ENCODE results near the gene ZNF230.

Gene ZNF230

DNA sequence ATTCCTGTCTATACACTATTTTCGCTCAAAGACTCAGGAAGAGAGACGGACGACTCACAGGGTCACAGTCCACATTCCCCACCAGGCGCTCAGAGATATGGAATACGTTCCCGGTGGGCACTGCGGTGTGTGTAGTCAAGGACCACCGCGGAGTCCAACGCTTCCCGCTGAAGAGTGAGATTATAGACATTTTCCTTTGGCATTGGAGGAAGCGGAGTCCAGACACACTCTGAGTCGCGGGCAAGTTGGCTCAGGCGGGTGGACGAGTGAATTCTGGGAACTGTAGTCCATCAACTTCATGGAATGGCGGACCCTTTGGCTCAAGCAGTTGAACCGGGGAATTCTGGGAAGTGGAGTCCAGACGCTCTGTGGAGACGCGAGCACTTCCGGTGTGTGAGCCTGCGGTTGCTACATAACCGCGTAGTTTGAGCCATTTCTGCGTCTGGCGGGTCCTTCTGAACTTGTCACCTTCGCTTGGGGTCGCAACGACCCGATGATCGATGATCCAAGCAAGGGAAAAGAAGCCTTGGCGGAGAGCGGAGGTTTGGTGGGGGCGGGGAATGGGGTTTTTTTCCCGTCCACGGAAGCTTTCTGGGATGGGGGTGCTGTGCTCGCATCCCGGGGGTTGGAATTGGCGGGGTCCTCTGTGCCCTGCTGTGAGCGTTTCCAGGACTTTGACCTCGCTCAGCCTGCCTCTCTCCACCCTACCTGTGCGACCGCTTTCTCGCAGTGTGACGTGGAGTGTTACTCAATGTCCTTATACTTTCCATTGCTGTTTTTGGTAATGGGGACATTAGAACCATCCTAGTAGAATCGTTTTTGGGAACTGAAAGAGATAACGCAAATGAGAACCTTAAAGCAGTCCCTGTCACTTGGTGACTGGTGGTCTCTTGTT lies at the start of gene ZNF230:
Gene ZNF230, plus strand, starts transcription at position 392 of the 895 bp plus-strand sequence. CDS start 4,122 bp downstream, outside the sequence.
- DNase-seq (ENCODE audit: low read depth in 2 of 3, low spot score in 1 of 3): peak; percentile 67 to 75 (median 74)

DNA sequence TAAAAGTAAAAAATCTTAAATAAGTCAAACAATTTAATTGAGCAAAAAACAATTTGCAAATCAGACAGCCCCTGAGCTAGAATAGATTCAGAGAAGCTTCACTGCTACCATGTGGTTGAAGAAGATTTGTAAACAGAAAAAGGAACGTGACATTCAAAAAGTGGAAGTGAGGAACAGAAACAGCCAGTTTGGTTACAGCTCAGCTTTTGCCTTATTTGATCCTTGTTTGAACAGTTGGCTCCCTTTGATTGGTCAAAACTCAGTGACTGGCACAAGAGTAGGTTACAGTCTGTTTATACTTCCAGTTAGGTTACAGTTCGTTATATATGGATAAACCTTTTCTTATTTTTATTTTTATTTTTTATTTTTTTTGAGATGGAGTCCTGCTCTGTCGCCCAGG lies 45.9 kb upstream of the ZNF230 start:
- no peak for DNase-seq (ENCODE audit: low read depth in 2 of 3, low spot score in 1 of 3)

DNA sequence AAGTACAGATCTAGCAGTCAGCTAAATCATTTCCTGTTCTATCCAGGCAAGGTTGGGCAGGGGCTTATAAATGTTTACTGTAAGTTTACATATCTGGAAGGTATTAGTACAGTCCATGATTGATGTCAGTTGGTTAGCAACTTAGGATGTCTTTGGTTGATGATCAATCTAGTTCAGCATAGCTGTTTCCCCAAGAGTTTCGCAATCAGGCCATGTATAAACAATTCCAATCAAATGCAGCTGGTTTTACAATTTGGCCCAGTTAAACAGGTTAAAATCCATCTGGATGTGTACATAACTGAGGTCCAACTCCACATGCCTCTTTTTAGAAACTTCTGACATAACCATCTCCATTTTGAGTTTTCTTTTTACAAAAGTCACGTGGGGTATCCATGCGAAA lies 44.9 kb upstream of the ZNF230 start:
- no peak for DNase-seq (ENCODE audit: low read depth in 2 of 3, low spot score in 1 of 3)

GRCh38 chr19:43960411-43960810 lies 42.3 kb upstream of the ZNF230 start:
- no peak for DNase-seq (ENCODE audit: low read depth in 2 of 3, low spot score in 1 of 3)

DNA sequence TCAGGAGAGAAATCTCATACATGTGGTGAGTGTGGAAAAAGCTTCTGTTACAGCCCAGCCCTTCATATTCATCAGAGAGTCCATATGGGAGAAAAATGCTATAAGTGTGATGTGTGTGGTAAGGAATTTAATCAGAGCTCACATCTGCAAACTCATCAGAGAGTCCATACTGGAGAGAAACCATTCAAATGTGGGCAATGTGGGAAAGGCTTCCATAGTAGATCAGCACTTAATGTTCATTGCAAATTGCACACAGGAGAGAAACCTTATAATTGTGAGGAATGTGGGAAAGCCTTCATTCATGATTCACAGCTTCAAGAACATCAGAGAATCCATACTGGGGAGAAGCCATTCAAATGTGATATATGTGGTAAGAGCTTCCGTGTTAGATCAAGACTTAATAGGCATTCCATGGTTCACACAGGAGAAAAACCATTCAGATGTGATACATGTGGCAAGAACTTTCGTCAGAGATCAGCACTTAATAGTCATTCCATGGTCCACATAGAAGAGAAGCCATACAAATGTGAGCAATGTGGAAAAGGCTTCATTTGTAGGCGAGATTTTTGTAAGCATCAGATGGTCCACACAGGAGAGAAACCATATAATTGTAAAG lies 36.6 kb upstream of the ZNF230 start:
- DNase-seq (ENCODE audit: low read depth in 2 of 3, low spot score in 1 of 3): no peak

GRCh38 chr19:43976732-43977131 lies 26.0 kb upstream of the ZNF230 start:
- no peak for DNase-seq (ENCODE audit: low read depth in 2 of 3, low spot score in 1 of 3)

GRCh38 chr19:43983544-43983911 lies 19.2 kb upstream of the ZNF230 start:
- DNase-seq (ENCODE audit: low read depth in 2 of 3, low spot score in 1 of 3): no peak

DNA sequence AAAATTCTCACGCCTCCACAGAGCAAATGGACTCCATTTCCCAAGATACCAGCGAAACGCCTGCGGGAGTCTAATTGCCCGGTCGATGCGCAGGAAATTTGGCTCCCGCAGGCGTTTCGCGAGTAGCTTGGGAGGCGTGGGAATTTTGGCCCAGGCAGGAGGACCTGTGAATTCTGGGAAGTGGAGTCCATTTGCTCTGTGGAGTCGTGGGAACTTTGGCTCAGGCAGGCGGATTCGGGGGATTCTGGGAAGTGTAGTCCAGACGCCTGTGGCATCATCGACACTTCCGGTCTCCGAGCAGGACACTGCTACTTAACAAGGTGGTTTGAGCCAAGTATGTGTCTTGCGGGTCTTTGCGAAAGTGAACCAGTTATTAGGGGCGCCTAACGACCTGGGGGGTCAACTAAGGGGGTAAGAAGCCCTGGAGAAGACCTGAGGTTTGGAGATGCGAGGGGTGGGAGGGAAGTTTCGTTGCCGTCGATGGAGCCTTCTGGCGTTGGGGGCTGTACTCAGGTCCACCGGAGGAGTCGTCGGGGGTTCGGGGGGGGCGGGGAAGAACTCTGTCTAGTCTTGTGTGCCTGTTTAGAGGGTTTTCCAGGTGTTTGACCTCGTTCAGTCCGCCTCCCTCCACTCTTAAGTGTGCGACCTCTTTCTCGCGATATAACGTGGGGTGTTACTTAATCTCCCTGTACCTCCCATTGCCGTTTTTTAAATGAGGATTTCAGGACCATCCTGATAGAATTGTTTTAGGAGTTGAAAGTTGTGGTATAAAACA lies 18.7 kb upstream of the ZNF230 start, which contains the start of gene ZNF155:
Gene ZNF155, plus strand, starts transcription at position 277 of the 775 bp plus-strand sequence. CDS start 4,356 bp downstream, outside the sequence.
- peak; percentile 60 to 67 (median 62) for DNase-seq (ENCODE audit: low read depth in 2 of 3, low spot score in 1 of 3)

DNA sequence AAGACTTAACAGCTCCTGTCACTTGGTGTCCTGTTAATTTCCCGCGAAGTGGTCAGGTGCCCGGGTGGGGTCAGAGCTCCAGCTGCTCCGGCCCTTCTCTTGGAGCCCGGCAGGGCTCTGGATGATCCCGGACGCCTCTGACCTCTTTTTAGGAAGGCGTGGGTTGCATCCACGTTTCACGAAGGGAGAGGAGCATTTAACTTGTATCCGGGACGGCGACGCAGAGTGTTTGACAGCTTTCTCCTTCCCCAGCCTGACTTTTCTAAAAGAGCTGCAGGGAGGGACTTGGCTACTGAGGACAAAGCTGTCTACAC lies 18.1 kb upstream of the ZNF230 start:
- DNase-seq (ENCODE audit: low read depth in 2 of 3, low spot score in 1 of 3): no peak

DNA sequence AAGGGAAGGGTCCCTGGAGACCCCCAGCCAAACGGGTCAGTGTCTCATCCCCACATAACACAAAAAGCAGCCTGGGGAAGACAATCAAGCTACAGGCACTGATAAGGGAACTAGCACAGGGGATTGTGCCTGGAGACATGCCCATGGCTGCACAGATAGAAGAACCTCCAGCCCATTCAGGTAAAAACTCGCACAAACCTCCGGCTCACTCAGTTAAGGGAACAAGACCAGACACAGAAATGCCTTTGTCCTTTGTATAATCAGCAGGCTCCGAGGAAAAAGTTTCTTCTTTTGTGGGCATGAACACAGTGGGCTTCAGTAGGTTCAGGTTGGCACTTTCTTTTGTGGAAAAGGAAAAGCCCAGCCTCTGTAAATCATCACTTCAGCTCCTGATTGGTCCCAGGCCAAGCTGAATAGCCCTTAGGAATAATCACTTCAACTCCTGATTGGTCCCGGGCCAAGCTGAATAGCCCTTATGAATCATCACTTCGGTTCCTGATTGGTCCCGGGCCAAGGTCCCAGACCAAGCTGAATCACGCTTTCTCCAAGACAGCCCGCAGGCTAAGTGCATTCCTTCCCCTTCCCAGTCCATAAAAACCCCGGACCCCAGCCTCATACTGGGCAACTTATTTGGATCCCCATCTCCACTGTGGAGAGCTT lies 5.0 kb upstream of the ZNF230 start:
- DNase-seq (ENCODE audit: low read depth in 2 of 3, low spot score in 1 of 3): no peak

GRCh38 chr19:44002212-44002565 lies 568 bp upstream of the ZNF230 start:
- DNase-seq (ENCODE audit: low read depth in 2 of 3, low spot score in 1 of 3): no peak

- DNase-seq (ENCODE audit: low read depth in 2 of 3, low spot score in 1 of 3): no peak
Observed at GRCh38 chr19:44003461-44004009, 778 bp downstream of the ZNF230 start.

DNA sequence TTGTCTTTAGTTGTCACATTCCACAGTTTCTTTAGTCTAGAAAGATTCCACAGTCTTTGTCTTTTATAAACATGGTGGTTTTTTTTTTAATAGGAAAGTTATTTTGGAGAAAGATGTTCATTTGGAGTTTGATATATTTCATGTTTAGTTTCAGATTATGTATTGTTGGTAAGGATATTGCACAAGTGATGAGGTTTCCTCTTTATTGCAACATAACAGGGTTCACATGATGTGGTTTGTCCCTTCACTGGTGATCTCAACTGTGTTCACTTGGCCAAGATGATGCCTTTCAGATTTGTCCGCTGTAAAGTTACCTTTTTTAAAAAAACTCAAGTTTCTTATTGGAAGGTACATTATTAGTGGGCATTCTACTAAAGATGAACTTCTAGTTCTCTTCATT lies 3.2 kb downstream of the ZNF230 start:
- DNase-seq (ENCODE audit: low read depth in 2 of 3, low spot score in 1 of 3): no peak

DNA sequence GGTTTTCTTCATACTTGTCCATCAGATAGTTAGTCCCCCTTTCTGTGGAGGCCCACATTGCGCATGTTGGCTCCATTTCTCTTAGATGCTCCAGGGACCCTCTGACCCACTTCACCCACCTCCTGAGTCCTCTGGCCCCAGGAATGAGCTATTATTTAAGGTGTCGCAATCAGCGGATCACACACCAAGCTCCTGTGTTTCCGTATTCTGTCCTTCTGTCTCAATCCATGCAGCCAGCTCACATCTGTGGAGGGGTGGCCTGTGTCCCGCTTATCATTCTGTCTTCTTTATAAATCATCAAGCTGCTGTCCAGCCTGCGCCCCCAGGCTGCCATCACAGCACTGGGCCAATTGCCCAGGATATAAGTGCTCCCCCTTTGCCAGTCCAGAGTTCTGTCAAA lies 4.7 kb downstream of the ZNF230 start:
- no peak for DNase-seq (ENCODE audit: low read depth in 2 of 3, low spot score in 1 of 3)

- no peak for DNase-seq (ENCODE audit: low read depth in 2 of 3, low spot score in 1 of 3)
Observed at GRCh38 chr19:44010468-44010867, 7.7 kb downstream of the ZNF230 start.

DNA sequence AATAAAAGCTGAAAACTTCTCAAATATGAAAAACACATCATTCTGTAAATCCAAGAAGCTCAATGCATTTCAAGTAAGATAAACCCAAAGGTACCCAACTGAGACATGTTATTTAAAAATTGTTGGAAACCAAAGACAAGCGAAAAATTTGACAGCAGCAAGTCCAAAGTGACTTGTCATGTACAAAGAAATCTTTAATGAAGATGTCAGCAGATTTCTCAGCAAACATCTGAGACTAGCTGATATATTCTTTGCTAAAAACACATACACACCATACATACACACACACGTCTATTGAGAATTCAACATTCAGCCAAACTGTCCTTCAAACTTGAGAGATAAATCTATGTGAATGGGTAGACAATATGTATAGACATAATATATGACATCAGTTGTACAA lies 16.7 kb downstream of the ZNF230 start:
- no peak for DNase-seq (ENCODE audit: low read depth in 2 of 3, low spot score in 1 of 3)

GRCh38 chr19:44021221-44021620 lies 18.5 kb downstream of the ZNF230 start:
- DNase-seq (ENCODE audit: low read depth in 2 of 3, low spot score in 1 of 3): no peak

DNA sequence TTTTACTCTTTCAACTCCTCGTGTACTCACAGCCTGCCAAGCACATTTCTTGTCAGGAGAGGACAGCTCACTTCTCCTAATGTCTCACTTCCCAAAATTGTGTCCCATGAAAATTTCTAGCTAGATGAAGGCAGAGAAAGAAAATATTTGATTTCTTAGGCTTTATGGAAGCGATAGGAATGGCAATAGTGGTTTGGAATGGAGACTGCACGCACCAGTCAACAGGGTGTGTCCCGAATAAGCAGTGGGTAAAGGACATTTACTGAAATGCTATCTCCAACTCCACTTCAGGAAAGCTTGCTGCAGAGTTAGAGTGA lies 22.1 kb downstream of the ZNF230 start:
- DNase-seq (ENCODE audit: low read depth in 2 of 3, low spot score in 1 of 3): no peak

GRCh38 chr19:44025217-44025936 lies 22.6 kb downstream of the ZNF230 start, which contains the start of gene ZNF222:
TSS of gene ZNF222 (plus strand) at chr19:44025379. CDS start at chr19:44025437, 58 bp downstream.
- peak; percentile 66 to 71 (median 68) for DNase-seq (ENCODE audit: low read depth in 2 of 3, low spot score in 1 of 3)

DNA sequence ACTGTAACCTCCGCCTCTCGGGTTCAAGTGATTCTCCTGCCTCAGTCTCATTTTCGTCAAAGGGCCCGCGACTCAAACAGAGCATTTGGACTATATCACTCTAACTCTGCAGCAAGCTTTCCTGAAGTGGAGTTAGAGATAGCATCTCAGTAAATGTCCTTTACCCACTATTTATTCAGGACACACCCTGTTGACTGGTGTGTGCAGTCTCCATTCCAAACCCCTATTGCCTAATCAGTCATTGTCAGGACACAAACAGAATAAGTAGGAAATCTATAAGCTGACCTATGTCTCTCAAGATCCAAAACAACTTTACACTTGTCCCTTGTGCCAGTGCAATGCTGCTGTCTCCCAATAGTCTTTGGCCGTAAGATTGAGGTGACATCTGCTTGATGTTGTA lies 23.9 kb downstream of the ZNF230 start:
- DNase-seq (ENCODE audit: low read depth in 2 of 3, low spot score in 1 of 3): no peak

Data from stimulated activated CD4-positive, alpha-beta T cell treated with anti-CD3 and anti-CD28 coated beads, Interleukin-12 subunit alpha, Interleukin-12 subunit beta, amount 100 ng/mL, for 48 hours (primary cell).